Mammary epithelial cell (primary cell): ENCODE data around the gene EFEMP2.

Source experiments
- CTCF ChIP-seq, 2 donors: IDR thresholded peaks in 1 of 2; conservative IDR thresholded peaks in 1 of 2; 2 replicates each; pipeline ENCODE4 v1.5.1; 2011 to 2012; ENCODE audit warnings: inconsistent platforms in 2 of 2, low read length in 2 of 2, mild to moderate bottlenecking in 2 of 2, control low read depth in 1 of 2, low read depth in 1 of 2; ENCODE audit not compliant: insufficient read depth in 1 of 2; ENCODE audit errors: extremely low read depth in 1 of 2
- EZH2 ChIP-seq: IDR thresholded peaks from 2 replicates; pipeline ENCODE4 v1.6.1; 2012; ENCODE audit warnings: low read length, inconsistent platforms, borderline replicate concordance

DNA sequence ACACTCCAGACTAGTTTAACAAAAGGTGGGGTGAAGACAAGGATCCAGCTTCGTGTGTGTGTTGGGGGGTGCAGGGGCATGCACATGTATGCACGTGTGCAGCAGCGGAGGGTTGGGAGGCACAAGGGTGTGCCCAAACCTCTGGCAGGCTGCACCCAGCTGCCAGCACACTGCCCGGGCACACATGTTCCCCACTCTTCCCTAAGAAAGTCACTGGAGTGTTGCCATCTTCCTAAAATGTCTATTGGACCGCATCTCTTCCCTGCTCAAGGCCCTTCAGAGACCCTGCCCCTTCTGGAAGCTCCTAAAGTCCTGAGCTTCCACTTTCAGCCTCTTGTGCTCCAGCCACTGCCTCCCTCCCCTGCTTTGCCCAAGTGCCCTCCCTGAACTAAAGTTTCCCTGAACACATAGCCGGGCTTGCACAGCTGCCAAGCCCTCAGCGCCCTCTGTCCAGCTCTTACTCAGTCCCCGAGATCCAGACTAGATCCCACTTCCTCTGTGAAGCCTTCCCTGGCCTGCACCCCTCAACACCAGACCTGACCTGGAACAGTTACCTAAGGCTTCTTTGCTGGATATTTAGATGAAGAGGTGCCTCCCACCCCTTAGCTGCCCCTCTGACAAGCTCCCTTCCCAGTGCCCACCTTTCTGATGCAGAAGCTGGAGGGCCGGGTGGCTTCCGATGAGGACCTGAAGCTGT is 20.6 kb downstream of the EFEMP2 start:
- TF ChIP-seq CTCF (conservative IDR thresholded peaks at IDR 0.05 in 1 of 2, IDR thresholded peaks at IDR 0.05 in 1 of 2; ENCODE audit: extremely low read depth in 1 of 2, insufficient read depth in 1 of 2, low read depth in 1 of 2, low read length in 2 of 2) (no peak), EZH2 (no peak)
